SK-N-SH (cell line): Measurements from ENCODE around the gene PHAF1. TPM values are rescaled to one million over a fixed set of nuclear protein-coding genes. Genes with fewer than 3 reads are reported as not detected.

Experiments
- CTCF ChIA-PET: fragments of 300-600, 350-600 bp; formaldehyde crosslinking; extraction: SDS; loops from one replicate; lab custom pipeline; 2021; lab: Yijun Ruan, JAX
- POLR2A ChIA-PET: fragments of 350-600 bp; sonication (Branson Sonifier 250); formaldehyde crosslinking; extraction: SDS; loops from one replicate; lab custom pipeline; 2020; ENCODE audit warnings: antibody characterized with exemption, inconsistent platforms; lab: Yijun Ruan, JAX
- DNase-seq: peaks from one replicate; pipeline ENCODE4 v3.0.0; 2012
- H2AFZ ChIP-seq: fragments of 200-600 bp; sonication (generic); 2 replicates; pipeline ENCODE4 v1.8.1; 2016; ENCODE audit warnings: antibody characterized with exemption, mild to moderate bottlenecking, low read depth
- H3F3A ChIP-seq: fragments of 200-600 bp; sonication (generic); replicated peaks from 2 replicates; pipeline ENCODE3; 2016; ENCODE audit warnings: antibody characterized with exemption, mild to moderate bottlenecking; ENCODE audit not compliant: insufficient read depth
- H3K27ac ChIP-seq, 2 experiments: fragments of 200-500 bp in 1 of 2; fragments of 200-600 bp in 1 of 2; sonication (Bioruptor generic) in 1 of 2; sonication (generic), shearing (Covaris generic) in 1 of 2; 2 replicates each; pipeline versions ENCODE4 v1.5.1 to v1.6.1; 2014 to 2016; ENCODE audit warnings: low read depth in 2 of 2, inconsistent platforms in 1 of 2, low read length in 1 of 2, mild to moderate bottlenecking in 1 of 2, mixed read lengths in 1 of 2
- H3K27me3 ChIP-seq: fragments of 200-600 bp; sonication (generic), shearing (Covaris generic); 2 replicates; pipeline ENCODE4 v1.6.1; 2016; ENCODE audit warnings: mixed run types; ENCODE audit not compliant: insufficient read depth
- H3K36me3 ChIP-seq, 2 experiments: fragments of 200-500 bp in 1 of 2; fragments of 200-600 bp in 1 of 2; sonication (Bioruptor generic) in 1 of 2; sonication (generic) in 1 of 2; replicated peaks in 1 of 2; 2 replicates each; pipeline versions ENCODE3 to v1.5.1; 2014 to 2016; ENCODE audit warnings: low read length in 1 of 2, mild to moderate bottlenecking in 1 of 2; ENCODE audit not compliant: insufficient read depth in 2 of 2, control insufficient read depth in 1 of 2
- H3K4me1 ChIP-seq, 2 experiments: fragments of 200-500 bp in 1 of 2; fragments of 200-600 bp in 1 of 2; sonication (Bioruptor generic) in 1 of 2; sonication (generic), shearing (Covaris generic) in 1 of 2; 2 replicates each; pipeline versions ENCODE4 v1.5.1 to v1.6.1; 2014 to 2016; ENCODE audit warnings: low read depth in 1 of 2, low read length in 1 of 2, mixed run types in 1 of 2; ENCODE audit not compliant: insufficient read depth in 2 of 2, control insufficient read depth in 1 of 2
- H3K4me2 ChIP-seq: fragments of 200-600 bp; sonication (generic), shearing (Covaris generic); 2 replicates; pipeline ENCODE4 v1.6.1; 2017; ENCODE audit warnings: mixed run types
- H3K4me3 ChIP-seq, 2 experiments: fragments of 200-500 bp in 1 of 2; fragments of 200-600 bp in 1 of 2; sonication (Bioruptor generic) in 1 of 2; sonication (generic), shearing (Covaris generic) in 1 of 2; 2 replicates each; pipeline versions ENCODE4 v1.5.1 to v1.8.1; 2014 to 2016; ENCODE audit warnings: low read depth in 2 of 2, inconsistent platforms in 1 of 2, low read length in 1 of 2, mild to moderate bottlenecking in 1 of 2, mixed read lengths in 1 of 2, moderate library complexity in 1 of 2
- H3K79me2 ChIP-seq: fragments of 200-600 bp; sonication (generic); 2 replicates; pipeline ENCODE4 v1.8.1; 2017; ENCODE audit warnings: mild to moderate bottlenecking; ENCODE audit not compliant: insufficient read depth
- H3K9ac ChIP-seq: fragments of 200-600 bp; sonication (generic); 2 replicates; pipeline ENCODE4 v1.6.1; 2017; ENCODE audit warnings: mixed run types
- H3K9me2 ChIP-seq: fragments of 200-600 bp; sonication (generic); 2 replicates; pipeline ENCODE4 v1.6.1; 2017; ENCODE audit warnings: mixed run types
- H3K9me3 ChIP-seq: fragments of 200-600 bp; sonication (generic); 2 replicates; pipeline ENCODE4 v1.6.1; 2017; ENCODE audit warnings: mixed run types, mild to moderate bottlenecking, moderate library complexity
- H4K20me1 ChIP-seq: fragments of 200-600 bp; sonication (generic); 2 replicates; pipeline ENCODE4 v1.6.1; 2017; ENCODE audit warnings: mild to moderate bottlenecking, mixed run types; ENCODE audit not compliant: insufficient read depth
- CTCF ChIP-seq: fragments of 200-600 bp; sonication (generic); IDR thresholded peaks from 2 replicates; pipeline ENCODE4 v1.6.1; 2017; ENCODE audit warnings: antibody characterized with exemption, mild to moderate bottlenecking, moderate library complexity
- FOSL2 ChIP-seq: IDR thresholded peaks from 2 replicates; pipeline ENCODE4 v1.4.0; 2012; ENCODE audit warnings: low read depth, mild to moderate bottlenecking, moderate library complexity, borderline replicate concordance
- GABPA ChIP-seq: IDR thresholded peaks from 2 replicates; pipeline ENCODE4 v1.4.0; 2012; ENCODE audit warnings: low read depth, mild to moderate bottlenecking
- IRF3 ChIP-seq: fragments of 150-350 bp; IDR thresholded peaks from 2 replicates; pipeline ENCODE4 v1.6.1; 2016; ENCODE audit warnings: mild to moderate bottlenecking, low read depth, low read length
- JUND ChIP-seq: IDR thresholded peaks from 2 replicates; pipeline ENCODE4 v1.4.0; 2012
- MAX ChIP-seq: IDR thresholded peaks from 2 replicates; pipeline ENCODE4 v1.4.0; 2012; ENCODE audit warnings: low read depth
- POLR2AphosphoS5 ChIP-seq: IDR thresholded peaks from 2 replicates; pipeline ENCODE4 v1.6.1; 2012; ENCODE audit warnings: low read depth, low read length
- RXRA ChIP-seq: IDR thresholded peaks from 2 replicates; pipeline ENCODE4 v1.4.0; 2012; ENCODE audit warnings: low read depth, mild to moderate bottlenecking, borderline replicate concordance
- SMC3 ChIP-seq: IDR thresholded peaks from 2 replicates; pipeline ENCODE4 v1.6.1; 2012; ENCODE audit warnings: low read depth, low read length, improper control_type of control experiment
- YY1 ChIP-seq: IDR thresholded peaks from 2 replicates; pipeline ENCODE4 v1.4.0; 2012; ENCODE audit warnings: low read depth, mild to moderate bottlenecking
- ZBTB33 ChIP-seq: IDR thresholded peaks from 2 replicates; pipeline ENCODE4 v1.4.0; 2012; ENCODE audit warnings: low read depth, borderline replicate concordance
- WGBS: methylation state at CpG from one replicate; pipeline ENCODE4 v1.1.6; 2017; ENCODE audit warnings: low lambda C conversion rate; 5-methylcytosine and 5-hydroxymethylcytosine counted together
- polyA plus RNA-seq, 3 experiments: library from polyadenylated mRNA; depleted of rRNA; stranded (reverse); fragments of >200 nt; gene quantifications; 2 replicates each; pipeline ENCODE4 v1.2.3, GENCODE V29; 2012

The PHAF1 gene
- polyA plus RNA-seq, 1 of the 3 experiments (the other 2 are of a cell fraction), result 17.3 TPM

GRCh38 chr16:67176662-67177061, 66.9 kb downstream of the PHAF1 start:
- POLR2A ChIA-PET, result interaction anchor here (0.6 to 3.6 kb wide), 4 partner anchors 8 to 26 kb away, joined by 3 to 12 read pairs (median 8); partner anchors contain the start of gene B3GNT9
- peaks cover 34% of the 10 kb centered on the region for H3F3A ChIP-seq
- H3K4me2 ChIP-seq, result no peak overlapping the region
- H3K36me3 ChIP-seq, result peaks cover 6 to 8% of the 10 kb centered on the region in 2 experiments
- no peak overlapping the region for H3K4me3 ChIP-seq
- DNase-seq, result no peak
- H3K79me2 ChIP-seq, result peaks cover 16% of the 10 kb centered on the region; the same call in 1 of the 2 replicates
- H3K27me3 ChIP-seq, result no peaks in the 10 kb centered on the region
- H4K20me1 ChIP-seq, result peaks cover 10% of the 10 kb centered on the region
- WGBS, result 97% methylated on average over 8 of the region's 12 CpGs
- TF ChIP-seq GABPA (no peak), YY1 (no peak), RXRA (no peak), IRF3 (no peak), MAX (no peak), SMC3 (no peak), POLR2AphosphoS5 (no peak), ZBTB33 (no peak), CTCF (no peak), FOSL2 (no peak), JUND (no peak)
- no peaks in the 10 kb centered on the region for H3K9me2 ChIP-seq
- H2AFZ ChIP-seq, result no peak overlapping the region
- no peak overlapping the region for H3K27ac ChIP-seq
- CTCF ChIA-PET, result interaction anchor here (0.8 to 5.1 kb wide), 12 partner anchors 7 to 222 kb away, joined by 3 to 26 read pairs (median 4); partner anchors contain the start of gene MATCAP1
- peaks cover 20 to 47% of the 10 kb centered on the region in 2 experiments; a peak in 3 of 4 replicates for H3K4me1 ChIP-seq
- no peak overlapping the region for H3K9ac ChIP-seq
- H3K9me3 ChIP-seq, result no peaks in the 10 kb centered on the region
